GM21528 (cell line): ENCODE measurements around the gene SAMD1.

Experiments
- ATAC-seq: cut with Tn5 transposase; IDR thresholded peaks from one replicate; pipeline ENCODE4 v1.9.1; 2021; ENCODE audit warnings: mild to moderate bottlenecking, moderate library complexity; ENCODE audit not compliant: unreplicated experiment, low FRiP score

SAMD1 gene

DNA sequence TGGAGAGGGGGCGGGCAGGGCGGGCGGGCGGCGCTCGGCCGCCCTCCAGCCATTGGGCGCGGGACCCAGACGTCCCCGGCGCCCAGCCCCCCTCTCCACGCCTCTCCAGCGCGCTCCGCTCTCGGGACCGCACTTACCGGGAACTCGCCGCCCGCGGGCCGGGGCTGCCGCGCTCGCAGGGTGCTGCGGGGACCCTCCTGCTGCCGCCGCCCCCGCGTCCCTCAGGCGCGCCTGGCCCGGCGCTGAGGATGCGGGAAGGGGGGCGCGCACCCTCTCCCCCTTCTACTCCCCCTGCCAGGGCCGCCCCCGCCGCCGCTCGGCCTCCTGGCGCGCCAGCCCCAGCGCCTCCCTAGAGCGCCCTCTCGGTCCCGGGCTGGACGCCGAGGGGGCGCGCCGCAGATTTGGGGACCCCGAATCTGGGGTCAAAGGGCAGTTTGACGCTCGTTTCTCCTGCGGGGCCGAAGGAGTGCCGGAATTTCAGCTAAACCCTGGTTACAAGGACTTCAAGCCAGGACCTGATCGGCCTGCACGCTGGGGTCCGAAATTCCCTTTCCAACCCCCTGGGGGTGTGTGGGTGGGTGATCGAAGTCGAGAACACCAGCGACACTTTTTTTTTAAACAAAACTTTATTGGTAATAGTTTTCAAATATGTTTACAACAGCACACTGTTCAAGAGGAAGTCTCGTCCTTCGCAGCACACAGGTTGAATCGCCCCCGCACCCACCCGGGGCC is 696 bp upstream of the SAMD1 start:
- peak; percentile 49 for ATAC-seq

DNA sequence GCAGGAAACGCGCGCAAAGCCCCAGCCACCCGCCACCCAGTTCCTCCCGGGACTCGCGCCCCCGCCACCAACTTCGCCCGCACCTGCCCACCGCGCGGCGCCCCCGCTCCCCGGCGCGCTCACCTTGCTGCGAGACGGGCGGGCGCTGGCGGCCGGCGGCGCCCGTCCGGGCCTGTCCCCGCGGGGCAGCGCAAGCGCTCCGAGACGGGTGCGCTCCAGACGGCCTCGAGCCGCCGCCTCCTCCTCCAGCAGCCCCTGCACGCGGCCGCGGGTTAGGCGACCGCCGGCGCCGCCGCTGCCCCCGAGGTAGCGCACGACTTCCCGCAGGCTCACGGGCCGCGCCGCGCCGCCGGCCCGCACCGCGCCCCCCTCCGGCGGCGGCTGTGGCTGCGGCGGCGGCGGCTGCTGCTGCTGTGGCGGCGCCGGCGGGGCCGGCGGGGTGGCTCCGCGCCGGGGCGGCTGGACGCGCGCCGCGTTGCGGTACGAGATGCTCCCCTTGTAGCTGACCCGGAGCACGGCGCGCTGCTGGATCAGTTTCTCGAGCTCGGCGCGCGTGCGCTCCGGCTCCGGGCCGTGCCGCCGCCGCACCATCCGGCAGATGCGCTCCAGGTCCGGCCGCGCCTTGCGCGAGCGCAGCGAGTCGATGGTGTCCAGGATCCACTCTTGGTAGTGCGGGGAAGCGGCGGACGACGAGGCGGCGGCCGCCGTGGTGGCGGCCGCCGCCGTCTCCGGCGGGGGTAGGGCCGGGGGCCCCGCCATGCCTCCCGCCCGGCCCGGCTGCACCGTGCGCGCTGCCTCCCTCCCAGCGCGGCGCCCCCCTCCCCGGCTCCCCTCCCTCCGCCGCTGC is 666 bp downstream of the SAMD1 start:
- ATAC-seq = no peak

DNA sequence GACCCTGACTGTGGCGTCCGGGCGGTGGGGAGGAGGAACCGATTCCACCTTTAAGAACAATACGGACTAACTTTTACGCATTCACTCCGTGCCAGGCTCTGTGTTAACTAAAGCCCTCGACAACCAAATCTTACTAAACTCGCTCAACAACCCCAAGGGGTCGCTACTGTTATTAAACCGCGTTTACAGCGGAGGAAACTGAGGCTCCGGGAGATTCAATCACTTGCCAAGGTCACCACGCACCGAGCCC is 1.2 kb downstream of the SAMD1 start:
- no peak for ATAC-seq

DNA sequence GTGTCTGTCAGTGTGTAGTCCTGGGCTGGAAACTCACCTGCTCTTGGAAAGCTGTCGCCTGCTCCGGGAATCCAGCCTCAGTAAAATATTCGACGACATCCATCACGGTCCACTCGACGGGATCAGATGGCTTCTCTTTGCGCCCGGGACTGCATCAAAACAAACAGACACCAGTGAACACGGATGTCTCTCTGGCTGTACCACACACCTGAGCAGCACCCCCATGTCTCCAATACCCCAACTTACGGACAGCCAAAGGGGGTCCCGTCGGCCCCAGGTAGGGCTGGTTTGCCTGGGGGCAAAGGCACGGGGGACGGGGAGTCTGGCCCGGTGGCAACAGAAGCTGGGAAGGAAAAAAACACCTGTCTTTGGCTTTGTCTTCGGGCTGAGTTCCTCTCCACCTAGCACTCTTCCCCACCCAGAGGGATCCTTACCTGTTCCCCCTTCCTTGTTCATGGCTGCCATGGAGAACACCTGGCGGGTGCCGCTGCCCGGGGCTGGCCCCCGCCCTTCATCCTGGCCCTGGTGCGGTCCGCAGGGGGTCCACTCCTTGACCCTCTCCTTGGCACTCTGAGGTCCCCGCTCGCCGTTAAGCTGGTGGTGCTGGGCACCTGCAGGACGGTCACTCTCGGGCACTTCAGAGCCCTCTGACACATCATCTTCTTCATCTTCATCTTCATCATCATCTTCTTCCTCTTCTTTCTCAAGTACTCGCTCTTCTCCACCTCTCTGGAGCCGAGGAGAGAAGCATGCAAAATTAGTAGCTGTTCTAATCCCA is 1.7 kb downstream of the SAMD1 start:
- no peak for ATAC-seq

DNA sequence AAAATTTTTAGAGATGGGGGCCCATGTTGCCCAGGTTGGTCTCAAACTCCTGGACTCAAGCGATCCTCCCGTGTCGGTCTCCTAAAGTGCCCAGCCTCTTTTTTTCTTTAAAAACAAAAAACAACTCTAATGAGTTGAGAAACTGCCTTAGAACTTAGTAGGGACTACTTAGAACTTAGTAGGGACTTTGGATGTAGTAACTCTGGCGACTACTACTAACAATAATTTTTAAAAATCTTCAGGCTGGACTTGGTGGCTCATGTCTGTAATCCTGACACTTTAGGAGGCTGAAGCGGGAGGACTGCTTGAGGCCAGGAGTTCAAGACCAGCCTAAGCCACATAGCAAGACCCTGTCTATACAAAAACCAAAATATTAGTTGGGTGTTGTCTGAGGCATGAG is 4.5 kb downstream of the SAMD1 start:
- no peak for ATAC-seq

DNA sequence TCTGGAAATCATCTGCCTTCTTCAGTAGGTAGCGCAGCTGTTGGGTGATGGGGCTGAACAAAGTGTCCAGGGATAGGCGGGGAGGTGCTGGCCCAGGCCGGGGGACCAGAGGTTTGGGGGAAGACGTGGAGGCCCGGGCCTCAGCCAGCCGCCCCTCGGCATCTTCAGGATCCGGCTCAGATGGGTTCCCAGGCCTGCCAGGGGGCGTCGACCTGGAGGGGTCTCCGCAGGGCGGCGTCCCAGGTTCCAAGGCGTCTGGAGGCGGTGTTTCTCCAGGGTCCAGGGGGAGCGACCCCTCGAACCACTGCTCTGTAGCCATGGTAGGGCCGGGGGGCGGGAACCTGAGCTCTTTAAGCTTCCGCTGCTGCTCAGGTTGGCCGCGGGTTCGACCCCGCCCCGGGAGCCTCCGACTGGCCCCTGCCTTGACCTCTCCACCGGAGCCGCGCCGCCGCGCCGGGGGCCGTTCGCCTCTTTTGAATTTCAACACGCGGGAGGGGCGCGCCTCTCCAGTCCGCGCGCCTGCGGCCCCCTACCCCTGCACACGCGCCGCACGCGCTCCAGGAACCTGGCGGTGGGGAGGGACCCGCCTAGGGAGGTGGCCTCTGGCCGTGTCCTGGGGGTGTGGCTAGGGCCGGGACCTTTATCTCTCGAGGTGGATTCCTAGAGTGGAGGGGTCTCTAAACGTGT is 5.1 kb downstream of the SAMD1 start, which contains the start of gene C19orf67:
TSS of gene C19orf67 (minus strand) at position 475 of the 687 bp plus-strand sequence. CDS start at position 319, 156 bp downstream.
- no peak for ATAC-seq

DNA sequence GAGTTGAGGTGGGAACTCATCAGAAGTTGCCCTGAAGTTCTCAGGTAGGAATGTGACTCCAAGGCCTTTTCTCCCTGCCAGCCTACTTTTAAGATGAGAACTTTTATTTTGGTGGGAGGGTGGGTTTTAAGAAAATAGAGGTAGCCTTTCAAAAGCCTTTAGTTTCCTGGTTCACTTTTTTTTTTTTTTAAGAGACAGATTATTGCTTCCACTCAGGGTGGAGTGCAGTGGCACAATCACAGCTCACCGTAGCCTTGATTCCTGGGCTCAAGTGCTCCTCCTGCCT is 7.9 kb downstream of the SAMD1 start:
- no peak for ATAC-seq

DNA sequence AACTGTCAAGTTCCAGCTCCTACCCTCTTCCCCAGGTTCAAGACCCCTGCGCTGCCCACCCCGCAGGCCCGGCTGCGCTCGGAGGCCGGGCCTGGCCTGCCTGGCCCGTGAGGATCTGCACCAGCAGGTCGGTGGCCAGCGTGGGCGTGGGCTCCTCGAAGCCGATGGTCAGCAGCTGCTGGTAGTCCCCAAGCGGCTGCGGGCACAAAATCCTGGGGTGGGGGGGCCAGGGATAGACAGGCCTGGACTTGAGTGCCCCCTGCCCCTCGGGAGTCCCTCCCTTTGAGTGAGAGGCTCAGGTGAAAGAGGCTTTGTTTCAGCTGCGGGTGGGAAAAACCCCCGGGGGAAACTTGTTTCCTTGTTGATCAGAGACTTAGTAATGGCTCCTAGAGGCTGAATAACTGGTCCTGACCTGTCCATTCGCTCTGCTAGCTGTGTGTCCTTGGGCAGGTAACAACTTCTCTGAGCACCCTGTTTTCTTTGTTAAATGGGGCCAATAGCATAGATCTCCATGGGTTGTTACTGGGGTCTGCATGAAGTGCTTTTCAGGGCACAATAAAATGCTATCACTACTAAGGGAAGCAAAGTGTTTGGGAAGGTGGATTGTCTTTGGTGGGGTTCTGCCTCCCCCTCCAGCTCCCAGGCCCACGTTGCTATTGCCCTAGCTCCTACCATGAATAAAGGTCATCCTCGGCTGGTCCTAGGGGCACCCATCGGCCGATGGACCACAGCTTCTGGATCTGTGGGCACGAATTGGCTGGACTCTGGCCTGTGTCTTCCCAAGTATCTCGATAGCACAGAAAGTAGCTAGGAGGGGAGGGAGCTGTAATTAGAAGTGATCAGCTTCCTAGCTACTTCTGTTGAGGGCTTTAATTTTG is 8.5 kb downstream of the SAMD1 start:
- peak; percentile 10 for ATAC-seq

DNA sequence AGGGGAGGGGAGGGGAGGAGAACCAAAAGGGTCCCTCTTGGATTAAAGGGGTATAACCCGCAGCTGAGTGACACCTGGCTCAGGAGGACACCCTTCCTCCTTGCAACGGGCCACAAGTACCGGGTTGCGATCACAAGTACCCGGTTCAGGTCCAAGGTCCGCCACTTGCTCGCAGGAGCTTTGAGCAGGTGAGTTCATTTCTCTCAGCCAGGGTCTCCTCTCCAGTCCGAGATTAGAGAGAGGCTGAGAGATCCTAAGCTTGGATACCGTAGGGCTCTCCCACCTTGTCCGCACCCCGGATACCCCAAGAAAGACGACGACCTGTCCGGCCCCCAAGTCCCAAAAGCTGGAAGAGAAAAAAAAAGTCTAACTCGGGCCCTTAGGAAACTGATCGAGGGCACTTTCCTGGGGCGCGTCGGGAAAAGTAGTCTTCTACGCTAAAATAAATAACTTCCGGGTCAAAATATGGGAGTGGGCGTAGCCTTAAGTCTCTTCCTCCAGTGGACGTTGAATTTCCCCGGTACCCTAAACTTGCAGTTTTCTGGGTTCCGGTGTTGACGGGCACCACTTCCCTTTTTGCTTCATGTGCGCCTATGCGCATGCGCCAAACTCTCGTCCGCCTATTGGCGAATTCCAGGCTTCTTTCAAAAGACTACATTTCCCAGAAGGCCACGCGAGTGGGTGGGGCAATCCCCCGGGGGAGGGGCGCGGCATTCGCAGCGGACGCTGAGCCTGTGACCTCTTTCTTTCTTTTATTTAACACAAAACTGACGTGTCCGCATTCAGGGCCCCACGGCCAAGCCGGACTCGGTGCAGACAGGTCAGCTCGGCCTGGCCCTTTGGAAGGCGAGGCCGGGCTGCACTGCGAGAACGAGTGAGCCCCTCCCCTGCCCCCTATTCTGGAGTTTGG is 9.4 kb downstream of the SAMD1 start:
- peak; percentile 73 for ATAC-seq

DNA sequence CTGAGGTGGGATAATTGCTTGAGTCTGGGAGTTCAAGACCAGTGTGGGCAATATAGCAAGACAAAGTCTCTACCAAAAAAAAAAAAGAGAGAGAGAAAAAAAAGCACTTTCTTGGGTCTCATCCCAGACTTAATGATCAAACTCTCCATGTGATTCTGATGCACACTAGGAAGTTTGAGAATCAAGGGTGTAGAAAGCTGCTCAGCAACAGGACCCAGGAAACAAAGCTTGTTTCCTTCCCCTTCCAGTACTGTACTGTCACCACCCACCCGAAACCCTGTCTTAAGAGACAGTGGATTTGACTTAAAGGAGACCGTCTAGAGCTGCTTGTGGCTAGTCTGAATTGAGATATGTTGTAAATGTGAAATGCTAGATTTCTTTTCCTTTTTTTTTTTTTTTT is 12.1 kb downstream of the SAMD1 start:
- ATAC-seq = no peak

DNA sequence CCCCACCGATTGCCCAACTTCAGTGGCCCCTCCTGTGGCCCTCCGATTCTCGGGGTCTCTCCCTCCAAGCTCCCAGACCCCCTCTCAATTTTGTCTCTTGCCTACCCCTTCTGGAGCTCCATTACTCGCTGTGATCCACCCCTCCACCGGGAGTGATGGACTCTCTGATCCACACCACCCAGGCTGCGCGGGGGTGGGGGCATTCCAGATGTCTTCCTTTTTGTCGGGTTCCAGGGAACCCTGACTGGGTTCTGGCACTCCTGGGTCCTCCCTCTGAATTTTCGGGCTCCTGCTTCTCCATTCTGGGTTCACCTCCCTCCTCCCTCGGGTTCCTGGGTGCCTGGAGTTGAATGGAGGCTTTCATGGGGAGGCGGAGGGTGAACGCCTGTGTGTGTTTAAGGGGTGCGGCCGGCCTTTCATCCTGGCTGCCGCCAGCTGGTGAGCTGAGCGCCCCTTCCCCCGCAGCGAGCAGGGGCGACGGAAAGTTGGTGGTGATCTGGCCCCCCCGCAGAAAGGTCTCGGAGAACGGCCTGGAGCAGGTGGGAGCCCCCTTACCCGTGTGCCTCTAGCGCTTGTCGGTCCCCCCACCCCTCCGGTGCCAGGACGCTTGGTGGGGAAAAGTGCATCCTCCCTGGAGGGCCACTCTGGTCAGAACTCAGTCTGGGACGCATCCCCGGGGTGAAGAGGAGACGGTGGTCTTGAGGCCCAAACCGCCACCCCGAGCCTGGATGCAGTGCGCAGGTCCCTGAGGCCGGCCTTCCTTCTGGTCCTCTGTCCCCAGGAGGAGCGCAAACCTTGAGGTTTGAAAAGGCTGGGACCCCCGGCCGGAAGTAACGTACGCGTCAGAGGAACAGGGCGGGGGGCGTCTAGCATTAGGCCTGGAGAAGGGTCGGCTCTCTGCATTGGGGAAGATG is 16.4 kb downstream of the SAMD1 start:
- ATAC-seq = no peak

DNA sequence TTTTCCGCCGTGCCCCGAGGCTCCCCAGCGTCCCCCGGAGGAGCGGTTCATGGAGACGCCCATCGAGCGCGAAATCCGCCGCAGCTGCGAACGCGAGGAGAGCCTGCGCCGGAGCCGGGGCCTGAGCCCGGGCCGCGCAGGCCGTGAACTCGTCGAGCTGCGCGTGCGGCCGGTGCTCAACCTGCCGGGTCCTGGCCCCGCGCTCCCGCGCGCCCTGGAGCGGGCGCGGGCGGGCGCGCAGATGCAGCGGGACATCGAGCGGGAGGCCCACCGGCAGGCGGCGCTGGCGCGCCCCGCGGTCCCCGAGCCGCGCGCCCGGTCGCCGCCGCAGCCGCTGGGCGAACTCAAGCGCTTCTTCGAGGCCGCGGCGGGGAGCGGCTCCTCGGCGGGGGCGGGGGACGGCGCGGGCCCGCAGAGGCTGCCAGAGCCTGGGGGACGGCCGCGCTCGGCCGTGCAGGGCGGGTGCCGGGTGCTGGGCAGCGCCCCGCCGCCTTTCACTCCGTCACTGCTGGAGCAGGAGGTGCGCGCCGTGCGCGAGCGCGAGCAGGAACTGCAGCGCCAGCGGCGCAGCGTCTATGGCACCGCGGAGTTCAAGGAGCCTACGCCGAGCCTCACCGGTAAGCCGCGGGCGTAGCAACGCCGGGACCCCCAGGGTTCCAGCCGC is 17.2 kb downstream of the SAMD1 start:
- ATAC-seq = no peak

DNA sequence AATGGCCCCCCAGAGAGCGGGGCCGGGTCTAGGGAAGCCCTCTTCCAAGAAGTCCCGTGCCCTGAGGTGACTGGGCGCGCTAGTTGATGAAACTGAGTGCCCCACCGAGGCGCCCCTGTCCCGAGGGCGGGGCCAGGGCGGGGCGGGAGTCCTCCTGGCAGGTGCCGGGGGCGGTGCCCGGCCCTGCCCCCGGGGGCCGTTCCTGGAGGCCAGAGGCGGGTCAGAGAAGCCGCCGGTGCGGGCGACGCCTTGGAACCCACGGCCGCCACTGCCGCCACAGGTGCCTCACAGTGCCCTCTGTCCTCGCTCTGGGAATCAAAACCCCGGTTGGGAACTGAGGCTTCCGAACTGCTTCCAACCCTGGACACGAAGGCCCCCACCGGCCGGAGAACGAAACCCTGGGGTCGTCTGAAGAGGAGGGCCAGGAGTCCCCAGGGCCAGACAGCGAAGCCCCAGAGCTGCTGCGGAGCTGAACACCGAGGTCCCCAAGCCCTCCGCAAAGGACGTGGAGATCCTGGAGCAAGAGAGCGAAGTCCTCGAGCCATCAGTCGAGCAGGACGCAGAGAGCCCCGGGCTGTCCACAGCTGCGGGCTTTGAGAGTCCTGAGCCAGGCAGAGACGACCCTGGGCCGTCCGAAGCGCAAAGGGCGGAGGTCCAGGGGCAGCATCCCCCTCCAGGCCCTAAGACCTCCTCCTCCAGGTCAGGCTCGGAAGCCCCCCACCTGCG is 17.9 kb downstream of the SAMD1 start, which contains the start of gene MISP3:
TSS of gene MISP3 (plus strand) at position 252 of the 726 bp plus-strand sequence. CDS start 524 bp downstream, outside the sequence.
- no peak for ATAC-seq

DNA sequence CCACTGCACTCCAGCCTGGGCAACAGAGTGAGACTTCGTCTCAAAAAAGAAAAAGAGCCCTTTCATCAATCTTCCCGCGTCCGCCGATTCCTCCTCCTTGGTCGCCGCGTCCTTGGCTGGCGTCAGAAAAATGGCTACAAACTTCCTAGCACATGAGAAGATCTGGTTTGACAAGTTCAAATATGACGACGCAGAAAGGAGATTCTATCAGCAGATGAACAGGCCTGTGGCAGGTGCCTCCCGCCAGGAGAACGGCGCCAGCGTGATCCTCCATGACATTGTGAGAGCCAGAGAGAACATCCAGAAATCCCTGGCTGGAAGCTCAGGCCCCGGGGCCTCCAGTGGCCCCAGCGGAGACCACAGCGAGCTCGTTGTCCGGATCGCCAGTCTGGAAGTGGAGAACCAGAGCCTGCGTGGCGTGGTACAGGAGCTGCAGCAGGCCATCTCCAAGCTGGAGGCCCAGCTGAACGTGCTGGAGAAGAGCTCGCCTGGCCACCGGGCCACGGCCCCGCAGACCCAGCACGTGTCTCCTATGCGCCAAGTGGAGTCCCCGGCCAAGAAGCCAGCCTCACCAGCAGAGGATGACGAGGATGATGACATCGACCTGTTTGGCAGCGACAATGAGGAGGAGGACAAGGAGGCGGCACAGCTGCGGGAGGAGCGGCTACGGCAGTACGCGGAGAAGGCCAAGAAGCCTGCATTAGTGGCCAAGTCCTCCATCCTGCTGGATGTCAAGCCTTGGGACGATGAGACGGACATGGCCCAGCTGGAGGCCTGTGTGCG is 20.1 kb downstream of the SAMD1 start:
- ATAC-seq = no peak

DNA sequence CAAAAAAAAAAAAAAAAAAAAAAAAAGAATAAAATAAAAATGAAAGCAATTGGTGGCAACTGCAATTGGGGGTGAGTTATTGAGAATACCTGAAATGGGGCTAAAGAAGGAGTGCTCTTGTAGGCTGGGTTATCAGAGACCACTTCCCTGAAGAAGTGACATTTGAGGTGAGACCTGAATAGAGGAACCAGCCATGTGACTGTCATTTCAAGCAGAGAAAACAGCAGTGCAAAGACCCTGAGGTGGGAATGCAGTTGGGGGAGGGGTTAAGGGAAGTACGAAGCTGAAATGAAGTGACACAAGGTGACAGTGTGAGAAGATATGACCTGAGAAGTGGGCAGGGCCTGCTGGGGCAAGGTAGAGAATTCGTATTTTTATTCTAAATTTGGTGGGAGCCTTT is 24.4 kb downstream of the SAMD1 start:
- ATAC-seq = no peak

DNA sequence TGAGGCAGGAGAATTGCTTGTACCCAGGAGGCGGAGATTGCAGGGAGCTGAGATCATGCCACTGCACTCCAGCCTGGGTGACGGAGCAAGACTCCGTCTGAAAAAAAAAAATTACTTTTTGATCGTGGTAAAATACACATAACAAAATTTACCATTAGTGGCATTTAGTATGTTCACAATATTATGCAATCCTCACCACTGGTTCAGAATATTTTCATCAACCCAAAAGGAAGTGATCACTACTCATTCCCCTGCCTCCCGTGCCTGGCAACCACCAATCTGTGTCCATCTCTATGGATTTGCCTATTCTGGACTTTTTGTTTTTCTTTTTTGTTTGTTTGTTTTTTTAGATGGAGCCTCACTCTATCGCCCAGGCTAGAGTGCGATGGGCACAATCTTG is 27.4 kb downstream of the SAMD1 start:
- ATAC-seq = no peak
